KMS-11 (cell line): ENCODE data around the gene BTBD9.

Experiments used
- H2AFZ ChIP-seq: fragments of 200-600 bp; sonication (generic); 2 replicates; pipeline ENCODE4 v1.6.1; 2016; ENCODE audit warnings: antibody characterized with exemption, mixed run types, low read depth
- H3K27ac ChIP-seq: fragments of 200-600 bp; sonication (generic); 2 replicates; pipeline ENCODE4 v1.6.1; 2016; ENCODE audit warnings: mild to moderate bottlenecking, mixed run types
- H3K27me3 ChIP-seq: fragments of 200-600 bp; sonication (generic); 2 replicates; pipeline ENCODE4 v1.6.1; 2017; ENCODE audit warnings: mild to moderate bottlenecking, low read depth, mixed run types, moderate library complexity; ENCODE audit not compliant: insufficient read depth
- H3K36me3 ChIP-seq: fragments of 200-600 bp; sonication (generic); 2 replicates; pipeline ENCODE4 v1.6.1; 2017; ENCODE audit warnings: mild to moderate bottlenecking, mixed run types; ENCODE audit not compliant: insufficient read depth
- H3K4me1 ChIP-seq: fragments of 200-600 bp; sonication (generic); 2 replicates; pipeline ENCODE4 v1.6.1; 2016; ENCODE audit warnings: mild to moderate bottlenecking, low read depth, mixed run types; ENCODE audit not compliant: poor library complexity, severe bottlenecking
- H3K4me2 ChIP-seq: fragments of 200-600 bp; sonication (generic); 2 replicates; pipeline ENCODE4 v1.7.0; 2016; ENCODE audit warnings: mild to moderate bottlenecking, mixed run types
- H3K4me3 ChIP-seq: fragments of 200-600 bp; sonication (generic); IDR thresholded peaks from 2 replicates; pipeline ENCODE4 v1.6.1; 2017; ENCODE audit warnings: low read depth, low read length, mixed read lengths; ENCODE audit not compliant: insufficient read depth
- H3K79me2 ChIP-seq: fragments of 200-600 bp; sonication (generic); 2 replicates; pipeline ENCODE4 v1.6.1; 2016; ENCODE audit warnings: low read depth, mixed run types; ENCODE audit not compliant: insufficient read depth
- H3K9ac ChIP-seq: fragments of 200-600 bp; sonication (generic); 2 replicates; pipeline ENCODE4 v1.6.1; 2016; ENCODE audit warnings: mild to moderate bottlenecking, mixed run types
- H4K20me1 ChIP-seq: fragments of 200-600 bp; sonication (generic); 2 replicates; pipeline ENCODE4 v1.6.1; 2016; ENCODE audit warnings: mild to moderate bottlenecking, mixed run types; ENCODE audit not compliant: insufficient read depth
- TF ChIP-seq, protein P1 (sequence below): fragments of 200-600 bp; sonication (generic); conservative IDR thresholded peaks from 2 replicates; pipeline ENCODE4 v1.6.1; 2017; ENCODE audit warnings: low read depth, mild to moderate bottlenecking, antibody characterized with exemption, low read length, moderate library complexity, mixed read lengths

The BTBD9 gene

DNA sequence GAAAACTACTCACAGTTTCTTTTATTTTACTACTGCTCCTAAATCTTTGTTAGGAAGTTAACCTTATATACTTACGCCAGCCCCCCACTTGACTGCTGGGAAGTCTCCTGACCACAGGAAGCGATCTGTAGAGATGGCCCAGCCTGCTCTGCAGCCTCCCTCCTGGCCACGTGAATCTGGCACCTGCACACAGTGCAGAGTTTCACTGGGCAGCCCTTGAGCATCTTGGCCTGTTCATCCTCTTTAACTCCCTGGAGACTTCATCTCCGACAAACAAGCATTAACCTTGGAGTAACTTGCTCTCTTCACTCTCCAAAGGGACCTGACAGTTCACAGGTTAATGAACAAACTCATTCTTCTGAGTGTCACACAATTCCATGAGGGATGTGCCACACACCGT, 294.1 kb downstream of the BTBD9 start:
- Histone ChIP-seq H3K4me3 (no peak overlapping the region), H3K4me2 (no peak overlapping the region), H4K20me1 (no peaks in the 10 kb centered on the region), H3K36me3 (no peaks in the 10 kb centered on the region), H3K79me2 (no peaks in the 10 kb centered on the region), H3K27ac (no peak overlapping the region), H3K4me1 (no peaks in the 10 kb centered on the region), H2AFZ (no peak overlapping the region), H3K27me3 (no peaks in the 10 kb centered on the region), H3K9ac (no peak overlapping the region)
- TF ChIP-seq, protein P1, sequence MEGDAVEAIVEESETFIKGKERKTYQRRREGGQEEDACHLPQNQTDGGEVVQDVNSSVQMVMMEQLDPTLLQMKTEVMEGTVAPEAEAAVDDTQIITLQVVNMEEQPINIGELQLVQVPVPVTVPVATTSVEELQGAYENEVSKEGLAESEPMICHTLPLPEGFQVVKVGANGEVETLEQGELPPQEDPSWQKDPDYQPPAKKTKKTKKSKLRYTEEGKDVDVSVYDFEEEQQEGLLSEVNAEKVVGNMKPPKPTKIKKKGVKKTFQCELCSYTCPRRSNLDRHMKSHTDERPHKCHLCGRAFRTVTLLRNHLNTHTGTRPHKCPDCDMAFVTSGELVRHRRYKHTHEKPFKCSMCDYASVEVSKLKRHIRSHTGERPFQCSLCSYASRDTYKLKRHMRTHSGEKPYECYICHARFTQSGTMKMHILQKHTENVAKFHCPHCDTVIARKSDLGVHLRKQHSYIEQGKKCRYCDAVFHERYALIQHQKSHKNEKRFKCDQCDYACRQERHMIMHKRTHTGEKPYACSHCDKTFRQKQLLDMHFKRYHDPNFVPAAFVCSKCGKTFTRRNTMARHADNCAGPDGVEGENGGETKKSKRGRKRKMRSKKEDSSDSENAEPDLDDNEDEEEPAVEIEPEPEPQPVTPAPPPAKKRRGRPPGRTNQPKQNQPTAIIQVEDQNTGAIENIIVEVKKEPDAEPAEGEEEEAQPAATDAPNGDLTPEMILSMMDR = no peak

DNA sequence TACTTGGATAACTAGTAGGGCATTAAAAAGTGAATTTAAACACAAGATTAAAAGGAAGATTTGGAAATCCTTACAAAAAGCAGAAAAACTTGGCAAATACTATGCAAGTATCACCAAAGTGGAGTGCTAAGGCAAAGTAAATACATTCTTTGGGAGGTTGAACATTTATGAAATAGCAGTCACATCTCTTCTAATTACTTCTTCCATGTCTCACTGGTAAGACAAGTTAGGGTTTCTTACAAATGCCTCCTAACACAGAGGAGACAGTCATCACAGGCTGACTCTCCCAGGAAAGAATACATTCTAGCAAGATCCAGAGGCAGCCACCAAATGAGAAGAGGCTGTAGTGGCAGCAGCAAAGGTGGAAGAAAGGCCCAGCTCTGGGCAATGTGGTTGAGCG, 298.2 kb downstream of the BTBD9 start:
- no peaks in the 10 kb centered on the region for H4K20me1 ChIP-seq
- H3K4me1 ChIP-seq = no peaks in the 10 kb centered on the region
- no peaks in the 10 kb centered on the region for H3K79me2 ChIP-seq
- no peaks in the 10 kb centered on the region for H3K36me3 ChIP-seq
- H3K4me3 ChIP-seq = no peak overlapping the region
- no peak overlapping the region for H2AFZ ChIP-seq
- no peak overlapping the region for H3K27ac ChIP-seq
- no peak overlapping the region for H3K9ac ChIP-seq
- H3K27me3 ChIP-seq = no peaks in the 10 kb centered on the region
- H3K4me2 ChIP-seq = no peak overlapping the region
- TF ChIP-seq, protein P1 = no peak

- no peaks in the 10 kb centered on the region for H3K4me1 ChIP-seq
- no peaks in the 10 kb centered on the region for H4K20me1 ChIP-seq
- no peak overlapping the region for H3K9ac ChIP-seq
- H3K4me3 ChIP-seq = no peak overlapping the region
- H3K79me2 ChIP-seq = no peaks in the 10 kb centered on the region
- TF ChIP-seq, protein P1 = no peak
- no peaks in the 10 kb centered on the region for H3K36me3 ChIP-seq
- H2AFZ ChIP-seq = no peak overlapping the region
- no peak overlapping the region for H3K27ac ChIP-seq
- H3K27me3 ChIP-seq = no peaks in the 10 kb centered on the region
- H3K4me2 ChIP-seq = no peak overlapping the region
Measured at GRCh38 chr6:38339914-38340313, 299.8 kb downstream of the BTBD9 start.

GRCh38 chr6:38337819-38338465, 301.8 kb downstream of the BTBD9 start:
- Histone ChIP-seq H3K4me3 (no peak overlapping the region), H3K4me1 (no peaks in the 10 kb centered on the region), H3K79me2 (no peaks in the 10 kb centered on the region), H3K4me2 (no peak overlapping the region), H3K27me3 (no peaks in the 10 kb centered on the region), H2AFZ (no peak overlapping the region), H3K9ac (no peak overlapping the region), H3K27ac (no peak overlapping the region), H4K20me1 (no peaks in the 10 kb centered on the region), H3K36me3 (no peaks in the 10 kb centered on the region)
- TF ChIP-seq, protein P1 = no peak
